Adrenal gland (tissue), 5 donors: ENCODE results near the gene FBXO8.

ENCODE experiments used
- POLR2A ChIP-seq, 2 donors: fragments of 450-650 bp; IDR thresholded peaks; one replicate each; pipeline ENCODE4 v1.6.1; 2017; ENCODE audit warnings: antibody characterized with exemption in 2 of 2, mild to moderate bottlenecking in 2 of 2, moderate library complexity in 1 of 2
- TF ChIP-seq, protein P1 (sequence below), 6 experiments: fragments of 450-650 bp in 4 of 6; fragments of 200-600 bp in 2 of 6; sonication (generic) in 1 of 6; IDR thresholded peaks; 1 replicate in 5 of 6; 2 replicates in 1 of 6; pipeline versions ENCODE4 v1.5.1 to v1.8.0; 2016 to 2021; ENCODE audit warnings: antibody characterized with exemption in 6 of 6, mild to moderate bottlenecking in 2 of 6, moderate library complexity in 1 of 6
- donor health status: DM: no; HTN: no; CAD: no.

GRCh38 chr4:174266416-174266815 is 17.1 kb downstream of the FBXO8 start:
- TF ChIP-seq, protein P1, sequence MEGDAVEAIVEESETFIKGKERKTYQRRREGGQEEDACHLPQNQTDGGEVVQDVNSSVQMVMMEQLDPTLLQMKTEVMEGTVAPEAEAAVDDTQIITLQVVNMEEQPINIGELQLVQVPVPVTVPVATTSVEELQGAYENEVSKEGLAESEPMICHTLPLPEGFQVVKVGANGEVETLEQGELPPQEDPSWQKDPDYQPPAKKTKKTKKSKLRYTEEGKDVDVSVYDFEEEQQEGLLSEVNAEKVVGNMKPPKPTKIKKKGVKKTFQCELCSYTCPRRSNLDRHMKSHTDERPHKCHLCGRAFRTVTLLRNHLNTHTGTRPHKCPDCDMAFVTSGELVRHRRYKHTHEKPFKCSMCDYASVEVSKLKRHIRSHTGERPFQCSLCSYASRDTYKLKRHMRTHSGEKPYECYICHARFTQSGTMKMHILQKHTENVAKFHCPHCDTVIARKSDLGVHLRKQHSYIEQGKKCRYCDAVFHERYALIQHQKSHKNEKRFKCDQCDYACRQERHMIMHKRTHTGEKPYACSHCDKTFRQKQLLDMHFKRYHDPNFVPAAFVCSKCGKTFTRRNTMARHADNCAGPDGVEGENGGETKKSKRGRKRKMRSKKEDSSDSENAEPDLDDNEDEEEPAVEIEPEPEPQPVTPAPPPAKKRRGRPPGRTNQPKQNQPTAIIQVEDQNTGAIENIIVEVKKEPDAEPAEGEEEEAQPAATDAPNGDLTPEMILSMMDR (IDR thresholded peaks at IDR 0.05), result no peak
- no peak for TF ChIP-seq POLR2A (IDR thresholded peaks at IDR 0.05)
